Liver (tissue), 3 donors: ENCODE data around the gene RALGAPA2.

Source experiments
- CTCF ChIP-seq: fragments of 150-350 bp; IDR thresholded peaks from 2 replicates; pipeline ENCODE4 v1.5.1; 2017; ENCODE audit warnings: improper control_type of control experiment, low read depth, low read length; ENCODE audit not compliant: missing input control
- JUND ChIP-seq, 2 donors: IDR thresholded peaks; 2 replicates each; pipeline ENCODE4 v1.6.1; 2016; ENCODE audit warnings: antibody characterized with exemption in 2 of 2
- TF ChIP-seq, protein P1 (sequence below): IDR thresholded peaks from 2 replicates; pipeline ENCODE4 v1.6.1; 2016; ENCODE audit warnings: antibody characterized with exemption
- TF ChIP-seq, protein P2 (sequence below): IDR thresholded peaks from 2 replicates; pipeline ENCODE4 v1.6.1; 2016; ENCODE audit warnings: antibody characterized with exemption
- donor health status: healthy.
- donor health status: healthy.

- TF ChIP-seq CTCF (no peak), JUND (IDR thresholded peaks at IDR 0.05) (no peak)
- TF ChIP-seq, protein P1, sequence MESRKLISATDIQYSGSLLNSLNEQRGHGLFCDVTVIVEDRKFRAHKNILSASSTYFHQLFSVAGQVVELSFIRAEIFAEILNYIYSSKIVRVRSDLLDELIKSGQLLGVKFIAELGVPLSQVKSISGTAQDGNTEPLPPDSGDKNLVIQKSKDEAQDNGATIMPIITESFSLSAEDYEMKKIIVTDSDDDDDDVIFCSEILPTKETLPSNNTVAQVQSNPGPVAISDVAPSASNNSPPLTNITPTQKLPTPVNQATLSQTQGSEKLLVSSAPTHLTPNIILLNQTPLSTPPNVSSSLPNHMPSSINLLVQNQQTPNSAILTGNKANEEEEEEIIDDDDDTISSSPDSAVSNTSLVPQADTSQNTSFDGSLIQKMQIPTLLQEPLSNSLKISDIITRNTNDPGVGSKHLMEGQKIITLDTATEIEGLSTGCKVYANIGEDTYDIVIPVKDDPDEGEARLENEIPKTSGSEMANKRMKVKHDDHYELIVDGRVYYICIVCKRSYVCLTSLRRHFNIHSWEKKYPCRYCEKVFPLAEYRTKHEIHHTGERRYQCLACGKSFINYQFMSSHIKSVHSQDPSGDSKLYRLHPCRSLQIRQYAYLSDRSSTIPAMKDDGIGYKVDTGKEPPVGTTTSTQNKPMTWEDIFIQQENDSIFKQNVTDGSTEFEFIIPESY = no peak
- TF ChIP-seq, protein P2, sequence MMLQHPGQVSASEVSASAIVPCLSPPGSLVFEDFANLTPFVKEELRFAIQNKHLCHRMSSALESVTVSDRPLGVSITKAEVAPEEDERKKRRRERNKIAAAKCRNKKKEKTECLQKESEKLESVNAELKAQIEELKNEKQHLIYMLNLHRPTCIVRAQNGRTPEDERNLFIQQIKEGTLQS = no peak
Observed at GRCh38 chr20:20691477-20692235, 20.8 kb downstream of the RALGAPA2 start.
